HG02610 (cell line): Measurements from ENCODE around the gene MYO5B.
A peak's percentile ranks its signal among the peaks of the same experiment; 100 is the strongest.

ENCODE experiments used
- ATAC-seq: cut with Tn5 transposase; IDR thresholded peaks from one replicate; pipeline ENCODE4 v1.9.1; 2021; ENCODE audit warnings: mild to moderate bottlenecking, moderate library complexity; ENCODE audit not compliant: unreplicated experiment

MYO5B gene

DNA sequence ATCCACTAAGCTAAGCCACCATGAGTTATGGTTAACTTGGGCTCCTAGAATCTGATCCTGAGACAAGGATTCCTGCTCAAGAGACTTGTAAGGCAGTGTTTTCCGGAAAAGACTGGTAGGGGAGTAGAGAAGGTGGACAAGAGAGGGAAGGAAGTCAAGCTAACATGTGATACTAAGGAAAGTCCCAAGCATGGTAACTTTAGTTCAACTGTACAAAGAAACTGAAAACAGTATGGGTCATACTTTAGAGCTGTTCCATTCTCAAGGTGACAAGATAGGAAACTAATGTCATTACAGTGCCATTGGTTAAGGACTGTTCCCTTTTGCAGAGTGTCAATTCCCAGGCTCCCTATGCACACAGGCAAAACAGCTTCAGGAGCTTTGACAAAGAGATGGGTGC is 5.8 kb downstream of the MYO5B start:
- peak; percentile 60 for ATAC-seq

- no peak for ATAC-seq
These were observed 6.3 kb downstream of the MYO5B start for GRCh38 chr18:50188652-50189051.

GRCh38 chr18:50187659-50188058 is 7.3 kb downstream of the MYO5B start:
- ATAC-seq = no peak

- ATAC-seq = no peak
These were observed 8.6 kb downstream of the MYO5B start for GRCh38 chr18:50186385-50186784.

DNA sequence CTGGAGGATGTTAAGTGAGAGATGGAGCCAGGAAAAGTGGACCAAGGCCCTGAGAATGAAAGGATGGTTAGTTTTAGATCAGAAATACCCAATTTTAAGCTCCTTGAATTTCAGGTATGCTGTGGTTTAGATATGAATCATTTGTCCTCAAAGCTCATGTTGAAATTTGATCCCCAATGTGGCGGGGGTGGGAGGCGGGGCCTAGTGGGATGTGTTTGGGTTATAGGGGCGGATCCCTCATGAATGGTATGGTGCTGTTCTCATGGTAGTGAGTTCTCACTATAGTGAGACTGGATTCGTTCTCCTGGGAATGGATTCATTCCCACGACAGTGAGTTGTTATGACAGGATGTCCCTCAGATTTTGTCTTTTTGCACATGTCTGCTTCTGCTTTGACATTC is 11.4 kb downstream of the MYO5B start:
- ATAC-seq = no peak

DNA sequence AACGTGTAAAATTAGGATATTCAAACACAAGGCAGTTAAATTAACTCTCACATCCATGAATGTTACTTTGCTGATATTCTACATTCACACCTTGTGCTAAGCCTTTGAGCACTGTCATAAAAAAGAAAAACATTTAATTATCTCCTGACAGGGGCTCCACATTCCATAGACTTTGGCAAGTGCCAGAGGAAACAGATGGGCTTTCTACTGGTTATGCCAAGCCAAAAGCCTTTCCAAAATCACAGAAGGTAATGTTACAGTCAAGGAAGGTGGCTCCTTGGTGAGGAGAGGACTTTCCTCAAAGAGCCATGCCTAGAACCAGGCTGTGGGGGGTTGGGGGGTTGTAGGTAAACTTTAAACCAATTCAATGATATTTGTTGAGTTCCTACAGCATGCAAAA is 12.4 kb downstream of the MYO5B start:
- no peak for ATAC-seq

GRCh38 chr18:50181590-50181989 is 13.4 kb downstream of the MYO5B start:
- no peak for ATAC-seq

- ATAC-seq = no peak
These were observed 15.5 kb downstream of the MYO5B start for GRCh38 chr18:50179465-50179864.

DNA sequence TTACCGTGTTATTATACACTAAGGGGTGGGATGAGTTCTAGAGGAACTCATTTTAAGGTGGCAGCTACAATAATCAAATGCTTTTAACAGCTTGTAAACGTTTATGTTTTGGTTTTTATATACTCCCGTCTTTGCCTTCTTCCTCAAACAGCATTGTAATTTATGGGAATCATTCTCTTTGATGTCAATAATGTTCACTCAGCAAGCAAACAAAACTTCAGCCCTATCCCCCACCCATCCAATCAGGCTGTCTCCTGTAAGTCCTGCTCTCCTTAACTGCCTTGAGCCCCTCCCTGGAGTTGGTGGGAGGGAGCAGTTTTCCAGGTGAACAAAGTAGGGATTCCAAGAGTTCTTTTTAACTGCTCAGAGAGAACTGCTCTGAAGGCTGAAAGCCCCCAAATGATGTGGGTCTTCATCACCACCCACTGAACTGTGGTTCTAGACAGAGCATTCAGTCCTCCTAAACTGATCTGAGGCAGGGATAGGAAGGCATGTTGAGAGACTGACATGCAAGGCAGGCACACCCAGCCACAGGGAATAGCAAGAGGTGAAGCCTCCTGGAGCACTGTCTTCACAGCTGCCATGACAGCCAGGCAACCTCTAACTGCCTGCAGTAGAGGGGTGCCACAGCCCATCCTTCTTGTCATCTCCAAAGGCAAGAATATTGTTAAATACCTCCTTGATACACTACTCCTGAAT is 17.5 kb downstream of the MYO5B start:
- no peak for ATAC-seq

GRCh38 chr18:50172367-50172766 is 22.6 kb downstream of the MYO5B start:
- ATAC-seq = no peak

GRCh38 chr18:50171406-50171805 is 23.5 kb downstream of the MYO5B start:
- no peak for ATAC-seq

DNA sequence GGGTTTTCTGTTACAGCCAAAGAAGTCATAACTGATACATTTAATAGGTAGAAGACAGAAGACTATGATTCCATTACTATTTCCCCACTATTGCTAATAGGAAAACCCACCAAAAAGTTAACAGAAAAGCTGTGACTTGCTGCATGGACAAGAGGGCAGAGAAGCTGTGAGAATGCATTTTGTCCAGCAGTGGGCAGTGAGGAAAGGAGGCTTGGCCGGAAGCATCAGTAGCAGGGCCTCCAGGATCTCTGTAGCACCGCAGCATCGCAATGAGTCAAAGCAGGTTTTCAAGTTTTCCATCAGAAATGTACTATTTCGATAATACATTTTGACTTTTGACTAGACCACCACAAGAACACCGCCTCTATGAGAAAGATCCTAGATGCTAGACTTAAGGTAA is 24.9 kb downstream of the MYO5B start:
- ATAC-seq = no peak

GRCh38 chr18:50169149-50169548 is 25.8 kb downstream of the MYO5B start:
- ATAC-seq = no peak

- ATAC-seq = no peak
These were observed 27.0 kb downstream of the MYO5B start for GRCh38 chr18:50167966-50168365.

DNA sequence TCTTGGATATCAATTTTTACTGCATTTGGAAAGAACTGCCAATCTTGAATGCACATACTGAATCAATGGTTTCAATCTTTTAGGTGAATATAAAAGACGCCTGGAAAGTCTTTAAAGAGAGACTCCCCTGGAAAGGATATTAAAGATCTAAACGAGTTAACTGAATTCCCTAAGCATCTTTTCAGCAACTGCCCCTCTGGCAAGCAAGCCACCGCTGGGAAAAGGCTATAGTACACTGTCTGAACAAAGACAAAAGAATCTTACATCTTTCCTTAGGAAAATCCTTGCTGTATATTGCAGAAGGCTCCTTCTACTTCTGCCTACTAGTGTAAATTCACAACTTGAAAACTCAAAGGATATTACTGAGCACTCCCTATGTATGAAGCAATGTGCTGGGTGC is 28.0 kb downstream of the MYO5B start:
- ATAC-seq = no peak

DNA sequence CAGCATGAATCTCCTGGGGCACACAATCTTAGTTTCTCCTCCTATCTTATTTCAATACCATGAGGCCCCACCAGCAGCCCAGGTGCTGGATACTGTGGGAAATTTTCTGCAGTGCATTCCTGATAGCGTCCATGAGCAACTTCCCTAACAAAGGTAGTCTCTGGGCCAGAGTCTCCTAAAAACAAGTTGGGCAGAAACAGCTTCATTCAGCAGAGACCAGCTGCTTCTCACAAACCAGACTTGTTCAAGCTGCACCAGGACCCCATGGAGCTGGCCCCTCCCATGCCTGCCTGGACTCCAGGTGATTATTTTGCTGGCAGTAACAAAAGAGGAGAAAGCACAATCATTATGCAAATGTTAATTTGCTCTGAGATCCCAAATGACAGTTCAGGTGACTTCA is 31.4 kb downstream of the MYO5B start:
- ATAC-seq = no peak

GRCh38 chr18:50162486-50163304 is 32.3 kb downstream of the MYO5B start:
- ATAC-seq = no peak

DNA sequence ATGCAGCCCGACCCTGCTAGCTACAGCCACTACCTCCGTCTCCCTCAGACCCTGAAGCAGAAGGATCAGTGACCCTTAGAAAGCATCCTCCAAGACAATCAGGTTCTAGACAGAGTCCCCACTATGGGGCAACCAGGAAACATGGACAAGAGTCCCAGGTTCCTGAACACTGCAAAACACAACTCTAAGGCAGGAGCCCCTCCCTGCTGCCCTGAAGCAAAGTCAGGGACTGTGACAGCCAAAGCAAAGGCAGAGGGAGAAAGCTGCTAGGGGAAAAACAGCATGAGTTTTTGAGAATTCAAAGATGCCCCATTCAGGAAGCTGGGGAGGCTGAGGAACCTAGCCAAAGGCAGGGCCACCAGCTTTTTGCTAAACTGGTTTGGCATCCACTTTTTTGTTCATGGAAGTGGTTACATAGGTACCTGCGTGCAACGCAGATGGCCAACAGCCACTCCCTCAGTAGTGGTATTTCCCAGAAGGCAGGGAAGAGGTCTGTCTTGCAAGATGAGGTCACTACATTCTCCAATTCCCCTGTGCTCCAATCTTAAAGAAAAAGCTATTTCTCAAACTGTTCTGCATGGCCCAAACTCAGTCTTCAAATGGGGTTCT is 33.2 kb downstream of the MYO5B start:
- ATAC-seq = no peak

- no peak for ATAC-seq
These were observed 35.3 kb downstream of the MYO5B start for GRCh38 chr18:50159654-50160046.

DNA sequence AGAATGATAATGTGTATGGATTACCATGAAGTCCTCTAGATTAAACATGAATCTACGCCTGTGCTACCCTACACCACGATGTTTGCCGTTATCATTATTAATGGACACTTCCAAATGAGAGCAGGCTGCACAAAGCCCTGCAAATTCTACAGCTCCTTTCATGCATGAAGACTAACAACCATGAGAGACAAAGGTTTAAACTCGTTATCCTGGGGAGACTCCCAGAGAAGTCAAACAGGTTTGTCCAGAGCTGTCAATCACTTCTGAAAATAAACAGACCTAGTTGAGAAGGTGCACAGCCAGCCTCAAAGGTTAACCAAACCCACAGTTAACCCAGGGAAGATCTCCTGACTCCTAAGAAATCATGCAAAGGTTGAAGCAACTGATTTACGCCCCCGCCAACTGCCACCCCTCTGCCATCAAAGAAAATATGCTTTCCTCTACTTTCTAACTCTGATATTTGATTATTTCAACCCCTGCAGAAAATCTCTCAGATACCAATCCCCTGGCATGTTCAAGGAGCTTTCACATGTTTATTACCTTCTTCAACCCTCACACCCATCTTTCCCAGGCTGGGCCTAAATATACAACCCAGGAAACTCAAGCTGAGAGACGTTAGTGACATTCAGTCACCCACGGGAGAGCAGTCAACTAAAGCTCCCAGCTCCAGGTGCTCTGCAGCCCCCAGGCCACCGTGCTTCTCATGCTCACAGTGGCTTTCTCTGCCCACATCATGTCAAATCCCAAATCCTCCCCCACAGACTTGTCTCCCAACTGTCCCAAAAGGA is 35.9 kb downstream of the MYO5B start:
- ATAC-seq = no peak

DNA sequence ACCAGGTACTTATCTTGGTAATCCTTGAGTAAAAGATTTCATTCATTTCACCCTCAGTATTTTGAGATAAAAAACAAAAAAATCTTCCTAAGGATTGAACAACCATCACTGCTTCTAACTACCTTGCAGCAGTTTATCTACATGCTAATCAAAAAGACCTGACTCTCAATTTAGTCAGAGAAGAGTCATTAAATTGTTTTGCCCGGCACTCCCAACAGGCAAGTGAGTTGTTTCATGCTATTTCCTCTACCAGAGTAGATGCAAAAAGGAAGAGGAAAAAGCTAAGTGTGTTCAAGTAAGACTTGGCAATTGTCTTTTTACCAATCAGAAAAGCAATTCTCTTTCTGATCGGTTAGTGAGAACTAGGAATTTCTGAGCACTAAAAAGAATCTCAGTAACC is 39.5 kb downstream of the MYO5B start:
- ATAC-seq = no peak
